Activated CD4-positive, CD25-positive, alpha-beta regulatory T cell treated with anti-CD3 and anti-CD28 coated beads, Interleukin-2, amount 50 U/mL, for 72 hours (primary cell): ENCODE results near the gene BTG1.
A peak's percentile ranks its signal among the peaks of the same experiment; 100 is the strongest.
"Not testable (repeated sequence)": the region's sequence is repeated elsewhere in the genome, so short reads cannot be mapped to it uniquely, and the experiment has no call there.

Experiments used
- DNase-seq: peaks from one replicate; pipeline ENCODE4 v3.0.0; 2021

BTG1 gene

DNA sequence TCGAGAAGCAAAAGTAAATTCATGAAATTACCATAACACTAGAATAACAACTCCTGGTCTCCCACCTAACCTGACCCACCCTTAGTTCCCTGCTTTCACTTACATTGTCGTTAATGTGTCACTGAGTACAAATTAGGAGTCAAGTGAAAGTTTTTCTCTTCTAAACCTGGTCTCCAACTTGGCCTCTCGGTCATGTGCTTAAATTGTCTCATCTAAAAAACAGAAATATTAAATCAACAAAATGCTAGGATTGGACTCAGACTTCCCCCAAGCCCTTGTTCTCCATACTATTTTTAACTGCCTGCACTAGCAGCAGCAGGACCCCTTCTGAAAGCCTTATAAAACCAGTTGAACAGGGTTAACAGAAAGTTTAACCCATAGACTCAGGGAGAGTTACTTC lies 1.8 kb upstream of the BTG1 start:
- DNase-seq = no peak

DNA sequence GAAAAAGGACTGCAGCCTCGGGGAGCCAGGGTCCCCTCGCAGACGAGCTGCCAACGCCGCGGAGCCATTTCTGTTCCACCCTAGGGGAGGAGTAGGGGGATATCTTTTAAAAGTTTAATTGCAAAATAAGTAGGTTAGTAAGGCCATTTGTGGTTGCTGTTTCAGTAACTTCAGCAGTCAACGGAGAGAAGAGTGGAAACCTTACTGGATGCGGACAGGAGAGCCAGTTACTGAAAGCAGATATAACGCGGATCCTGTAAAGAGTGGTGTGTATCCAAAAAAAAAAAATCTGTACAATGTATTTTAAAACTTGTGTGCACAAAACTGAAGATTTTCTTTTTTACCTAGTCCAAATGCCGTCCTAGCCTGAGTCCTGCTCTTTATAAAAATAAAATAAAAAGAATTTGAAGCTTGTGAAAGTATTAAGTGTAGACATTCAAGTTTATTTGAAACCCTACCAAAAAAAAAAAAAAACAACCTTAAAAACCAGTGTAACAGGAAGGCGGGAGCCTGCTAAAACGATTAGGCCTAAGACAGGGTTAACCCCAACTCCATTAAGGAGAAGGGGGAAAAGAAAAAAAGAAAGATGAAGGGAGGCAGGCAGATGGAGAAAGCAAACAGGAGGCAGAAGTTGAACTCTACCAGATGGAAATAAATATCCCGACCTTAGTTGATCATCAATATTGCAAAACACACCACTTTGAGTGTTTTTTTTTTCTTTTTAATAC lies 1.0 kb upstream of the BTG1 start:
- no peak for DNase-seq

GRCh38 chr12:92145481-92145730 lies 240 bp downstream of the BTG1 start:
- peak; percentile 76 for DNase-seq

DNA sequence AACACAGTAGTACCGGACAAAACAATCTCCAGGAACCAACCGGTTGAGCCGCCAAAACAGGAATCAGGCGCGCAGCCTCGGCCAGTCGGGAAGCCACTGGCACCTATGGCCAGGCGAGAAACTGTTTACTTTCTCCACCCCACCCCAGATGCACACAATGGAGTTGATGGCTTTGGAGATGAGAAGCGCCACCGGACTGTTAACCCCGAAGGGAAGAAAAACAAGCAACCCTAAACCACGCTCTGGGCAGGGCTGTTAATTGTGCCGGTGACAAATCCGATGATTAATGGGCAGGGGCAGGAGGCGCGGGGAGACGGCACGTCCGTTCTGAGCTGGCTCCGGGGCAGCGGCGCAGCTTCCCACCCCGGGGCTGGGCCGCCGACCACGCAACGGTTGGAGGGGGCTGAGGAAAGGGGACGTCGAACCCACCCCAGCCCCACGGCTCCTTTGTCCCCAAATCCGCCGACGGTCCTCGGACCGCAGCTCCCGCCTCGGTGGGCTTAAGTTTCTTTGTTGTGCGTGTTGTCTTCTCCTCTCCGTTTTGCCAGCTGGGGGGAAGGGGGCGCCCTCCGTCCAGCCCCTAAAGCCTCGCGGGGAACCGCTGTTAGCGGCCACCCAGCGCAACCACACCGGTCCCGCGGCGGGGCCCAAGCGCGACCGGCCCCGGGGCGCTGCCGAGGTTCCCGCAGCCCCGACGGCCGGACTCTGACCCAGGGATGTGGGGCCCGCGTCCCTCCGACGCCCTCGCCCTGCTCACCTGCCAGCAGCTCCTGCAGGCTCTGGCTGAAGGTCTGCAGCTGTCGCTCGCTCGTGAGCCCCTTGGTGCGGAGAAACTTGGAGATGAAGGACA lies 790 bp downstream of the BTG1 start:
- DNase-seq = peak; percentile 74

DNA sequence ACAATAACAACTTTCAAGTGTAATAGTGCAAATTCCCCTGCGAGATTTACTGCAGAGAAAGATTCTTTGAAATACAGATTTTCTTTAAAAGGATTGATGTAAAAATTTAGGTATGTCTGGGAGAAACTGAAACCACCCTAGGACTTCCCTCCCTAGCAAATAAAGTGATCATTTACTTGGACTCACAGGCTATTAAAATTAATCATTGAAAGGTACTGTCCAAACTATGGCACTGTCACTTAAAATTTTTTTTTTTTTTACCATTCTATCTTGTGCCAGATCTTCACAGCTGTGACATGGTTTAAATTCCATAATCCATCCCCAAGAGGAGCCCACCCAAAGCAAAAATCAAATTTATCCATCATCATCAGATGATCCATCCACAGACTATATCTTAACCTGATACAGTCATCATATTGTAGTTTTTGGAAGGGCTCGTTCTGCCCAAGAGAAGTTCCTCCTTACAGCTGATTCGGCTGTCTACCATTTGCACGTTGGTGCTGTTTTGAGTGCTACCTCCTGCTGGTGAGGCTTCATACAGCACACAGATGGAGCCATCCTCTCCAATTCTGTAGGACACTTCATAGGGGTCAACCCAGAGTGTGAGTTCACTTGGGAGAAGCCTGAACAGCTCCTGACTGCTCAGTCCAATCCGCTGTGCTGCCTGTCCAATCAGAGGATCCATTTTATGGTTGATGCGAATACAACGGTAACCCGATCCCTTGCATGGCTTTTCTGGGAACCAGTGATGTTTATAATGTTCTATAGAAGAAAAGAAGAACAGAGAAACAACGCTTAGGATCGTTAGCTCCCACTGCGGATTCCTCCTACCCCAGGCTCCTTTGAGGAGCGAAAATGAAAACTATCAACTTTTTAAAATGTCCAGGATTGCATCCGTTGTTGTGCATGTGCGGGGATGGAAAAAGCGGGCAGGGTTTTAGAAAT lies 1.7 kb downstream of the BTG1 start:
- DNase-seq = peak; percentile 56

GRCh38 chr12:92143258-92143657 lies 2.4 kb downstream of the BTG1 start:
- no peak for DNase-seq

GRCh38 chr12:92142251-92142926 lies 3.3 kb downstream of the BTG1 start:
- DNase-seq = no peak

DNA sequence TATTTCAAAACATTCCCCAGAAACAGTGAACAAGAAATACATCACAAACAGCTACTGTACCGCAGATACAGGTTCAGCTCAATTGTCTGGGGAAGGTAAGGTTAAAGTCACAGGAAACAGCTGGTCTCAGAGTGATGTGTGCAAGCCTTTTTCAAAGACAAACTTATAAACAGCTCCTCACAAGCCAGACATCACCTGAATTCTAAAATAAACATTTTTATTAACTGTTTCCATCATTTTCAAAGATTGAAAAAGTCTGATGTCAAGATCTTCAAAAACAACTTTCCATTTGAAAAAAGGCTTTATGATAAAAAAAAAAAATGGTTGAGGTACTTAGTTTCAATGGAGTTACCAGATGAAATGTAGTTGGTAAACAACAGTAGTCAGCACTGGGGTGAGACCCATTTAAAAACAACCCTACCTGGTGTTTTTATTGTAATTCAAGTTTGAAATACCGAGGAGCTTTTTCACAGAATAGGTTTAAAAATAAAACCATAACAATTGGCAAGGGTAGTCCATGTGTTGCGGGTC lies 4.0 kb downstream of the BTG1 start:
- DNase-seq = no peak

DNA sequence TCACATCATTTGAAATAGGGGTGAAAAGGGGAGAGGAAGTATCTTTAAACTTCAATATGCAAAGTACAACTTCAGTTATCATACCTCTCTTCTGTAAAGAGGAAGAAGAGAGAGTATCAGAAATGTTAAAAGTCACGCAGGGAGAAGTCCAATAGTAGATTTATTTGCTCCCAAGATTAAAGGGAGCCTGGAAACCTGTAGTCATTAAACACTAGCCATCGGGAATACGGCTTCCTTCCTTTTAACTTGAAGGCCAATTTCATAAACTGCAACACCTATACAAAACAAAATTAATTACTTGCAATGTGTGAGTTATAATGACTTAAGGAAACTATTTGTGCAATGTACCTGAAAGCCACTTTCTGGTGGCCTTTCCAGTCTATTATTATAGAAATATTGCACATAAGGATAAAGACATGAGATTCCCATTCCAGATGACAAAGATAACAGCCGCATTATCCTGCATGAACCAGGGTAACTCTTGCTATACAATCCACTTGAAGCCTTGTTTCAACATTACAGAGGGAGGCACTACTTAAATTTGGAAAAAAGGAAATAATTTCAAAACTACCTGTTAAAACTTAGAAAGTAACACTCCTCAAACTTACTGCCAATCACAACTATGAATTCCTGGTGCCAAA lies 4.6 kb downstream of the BTG1 start:
- no peak for DNase-seq

- DNase-seq = no peak
Observed at GRCh38 chr12:92140156-92140555, 5.5 kb downstream of the BTG1 start.

- no peak for DNase-seq
Observed at GRCh38 chr12:92139634-92140150, 6.0 kb downstream of the BTG1 start.

GRCh38 chr12:92138626-92139025 lies 7.0 kb downstream of the BTG1 start:
- no peak for DNase-seq

GRCh38 chr12:92138144-92138543 lies 7.5 kb downstream of the BTG1 start:
- DNase-seq = no peak

- DNase-seq = no peak
Observed at GRCh38 chr12:92136965-92137721, 8.5 kb downstream of the BTG1 start.

GRCh38 chr12:92136026-92136730 lies 9.5 kb downstream of the BTG1 start:
- no peak for DNase-seq

DNA sequence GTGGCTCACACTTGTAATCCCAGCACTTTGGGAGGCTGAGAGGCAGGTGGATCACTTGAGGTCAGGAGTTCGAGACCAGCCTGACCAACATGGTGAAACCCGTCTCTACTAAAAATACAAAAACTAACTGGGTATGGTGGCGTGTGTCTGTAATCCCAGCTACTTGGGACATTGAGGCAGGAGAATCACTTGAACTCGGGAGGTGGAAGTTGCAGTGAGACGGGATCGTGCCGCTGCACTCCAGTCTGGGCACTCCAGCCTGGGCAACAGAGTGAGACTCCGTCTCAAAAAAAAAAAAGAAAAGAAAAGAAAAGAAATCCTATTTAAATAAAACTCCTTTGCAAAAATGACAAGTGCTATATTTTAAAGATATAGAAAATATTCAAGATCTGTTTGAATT lies 10.1 kb downstream of the BTG1 start:
- not testable (repeated sequence) for DNase-seq

GRCh38 chr12:92134638-92135274 lies 10.9 kb downstream of the BTG1 start:
- DNase-seq = no peak

DNA sequence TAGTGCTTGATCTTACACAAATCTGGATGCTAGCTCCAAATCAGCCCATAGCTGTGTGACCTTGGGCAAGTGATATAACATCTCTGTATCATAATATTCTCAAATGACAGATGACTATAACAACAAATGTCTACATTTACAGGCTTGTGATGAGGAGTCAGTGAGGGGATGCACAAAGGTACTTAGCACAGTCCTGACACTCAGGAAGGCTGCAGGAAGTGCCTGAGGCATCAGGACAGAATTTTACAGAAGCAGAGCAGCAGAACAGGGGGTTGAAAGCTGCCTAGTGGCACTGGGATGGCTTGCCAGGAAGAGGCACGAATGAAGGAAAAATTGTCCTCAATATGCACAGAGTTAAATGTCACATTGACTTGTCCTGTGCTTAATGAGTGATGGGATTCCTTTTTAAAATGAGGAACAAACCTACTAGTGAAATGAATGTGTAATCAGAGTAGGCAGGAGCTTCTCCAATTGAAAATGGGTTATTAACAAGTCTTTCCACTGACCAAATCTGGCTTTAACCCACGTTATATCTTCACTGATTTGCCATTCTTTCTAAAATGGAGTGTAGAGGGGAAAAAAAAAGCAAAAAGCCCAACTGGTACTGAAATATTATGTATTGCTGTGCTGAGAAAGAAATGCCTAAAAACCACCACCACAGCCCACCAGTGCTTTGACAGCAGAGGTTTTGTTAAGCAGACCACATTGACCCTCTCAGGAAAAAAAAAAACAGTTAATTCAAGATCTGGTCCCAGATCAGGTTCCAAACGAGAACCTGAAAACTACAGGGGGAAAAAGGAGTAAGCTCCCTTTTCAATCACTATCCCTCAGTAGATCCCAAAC lies 11.6 kb downstream of the BTG1 start:
- no peak for DNase-seq

GRCh38 chr12:92133171-92133570 lies 12.5 kb downstream of the BTG1 start:
- DNase-seq = no peak
